Thyroid gland (tissue), 4 donors: ENCODE measurements around the gene NUAK1.

Experiments used
- CTCF ChIP-seq, 6 experiments: fragments of 200-600 bp in 3 of 6; fragments of 450-650 bp in 3 of 6; sonication (generic) in 3 of 6; IDR thresholded peaks; one replicate each; pipeline ENCODE4 v1.5.1; 2016 to 2019; ENCODE audit warnings: antibody characterized with exemption in 6 of 6, mild to moderate bottlenecking in 2 of 6, inconsistent platforms in 1 of 6, moderate library complexity in 1 of 6
- POLR2A ChIP-seq, 2 donors: fragments of 450-650 bp; IDR thresholded peaks; one replicate each; pipeline ENCODE4 v1.6.1; 2017; ENCODE audit warnings: antibody characterized with exemption in 2 of 2, mild to moderate bottlenecking in 2 of 2, moderate library complexity in 1 of 2

- no peak for TF ChIP-seq CTCF (IDR thresholded peaks at IDR 0.05)
- TF ChIP-seq POLR2A (IDR thresholded peaks at IDR 0.05): no peak
These were observed 7.0 kb upstream of the NUAK1 start for GRCh38 chr12:106145539-106146447.
